ENCODE results near the gene NOL6.
A peak's percentile ranks its signal among the peaks of the same experiment; 100 is the strongest.

The NOL6 gene

GRCh38 chr9:33452828-33453271 is 20.9 kb downstream of the NOL6 start:
- no peak for DNase-seq

GRCh38 chr9:33450621-33451146 is 23.0 kb downstream of the NOL6 start:
- no peak for DNase-seq

DNA sequence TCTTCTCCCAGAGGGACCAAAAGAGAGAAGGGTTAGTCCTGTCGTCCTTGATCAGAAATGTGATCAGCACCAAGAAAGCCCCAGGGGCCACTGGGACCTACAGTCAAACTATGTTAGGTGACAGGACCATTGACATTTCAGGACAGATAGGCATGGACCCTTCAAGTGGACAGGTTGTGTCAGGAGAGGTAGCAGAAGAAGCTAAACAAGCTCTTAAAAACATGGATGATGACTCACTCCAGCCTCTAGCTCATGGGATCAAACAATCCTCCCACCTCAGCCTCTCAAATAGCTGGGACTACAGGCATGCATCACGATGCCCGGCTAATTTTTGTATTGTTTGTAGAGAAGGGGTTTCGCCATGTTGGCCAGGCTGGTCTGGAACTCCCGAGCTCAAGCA is 24.0 kb downstream of the NOL6 start:
- no peak for DNase-seq

GRCh38 chr9:33447799-33448553 is 25.7 kb downstream of the NOL6 start:
- no peak for DNase-seq

DNA sequence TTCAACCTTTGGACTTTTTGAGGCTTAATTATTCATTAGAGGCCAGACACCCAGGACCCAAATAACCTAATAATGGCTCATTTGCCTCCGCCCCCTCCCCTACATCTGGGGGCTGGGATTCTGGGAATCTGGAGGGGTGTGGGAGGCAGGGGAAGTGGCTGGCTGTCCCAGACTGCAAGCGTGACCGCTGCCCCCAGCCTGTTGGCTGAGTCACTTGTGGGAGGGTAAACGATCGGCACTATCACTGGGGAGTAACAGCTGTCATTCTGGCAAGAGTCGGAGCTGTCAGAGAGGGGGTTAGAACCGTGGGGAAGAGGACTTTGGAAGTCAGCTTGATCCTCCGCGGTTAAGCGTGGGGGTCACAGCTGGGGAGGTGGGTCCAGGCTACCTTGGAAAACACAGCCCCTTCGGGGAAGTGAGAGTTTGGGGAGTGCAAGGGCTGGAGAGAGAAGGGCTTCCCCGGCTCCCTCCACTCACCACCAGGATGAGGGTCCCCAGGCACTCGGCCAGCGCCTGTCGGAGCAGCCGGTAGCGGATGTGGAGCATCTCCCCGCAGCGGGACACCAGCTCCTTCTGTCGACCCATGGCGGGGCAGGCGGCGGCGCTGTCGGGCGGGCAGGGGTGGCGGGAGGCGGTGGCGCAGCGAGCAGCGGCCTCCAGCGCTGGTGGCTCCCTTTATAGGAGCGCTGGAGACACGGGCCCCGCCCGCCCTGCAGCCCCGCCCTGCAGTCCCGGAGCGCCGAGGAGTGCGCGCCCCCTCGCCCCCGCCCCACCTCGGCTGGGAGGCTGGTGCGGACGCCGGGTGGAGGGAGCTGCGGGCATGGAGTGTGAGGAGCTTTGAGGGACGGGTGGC is 26.6 kb downstream of the NOL6 start, which contains the start of gene AQP3:
Gene AQP3 (minus strand): TSS at position 648 of the 853 bp plus-strand sequence. CDS start 63 bp downstream, at position 585.
- peak; percentile 31 for DNase-seq

- no peak for DNase-seq
Observed at GRCh38 chr9:33446240-33446945, 27.3 kb downstream of the NOL6 start.

DNA sequence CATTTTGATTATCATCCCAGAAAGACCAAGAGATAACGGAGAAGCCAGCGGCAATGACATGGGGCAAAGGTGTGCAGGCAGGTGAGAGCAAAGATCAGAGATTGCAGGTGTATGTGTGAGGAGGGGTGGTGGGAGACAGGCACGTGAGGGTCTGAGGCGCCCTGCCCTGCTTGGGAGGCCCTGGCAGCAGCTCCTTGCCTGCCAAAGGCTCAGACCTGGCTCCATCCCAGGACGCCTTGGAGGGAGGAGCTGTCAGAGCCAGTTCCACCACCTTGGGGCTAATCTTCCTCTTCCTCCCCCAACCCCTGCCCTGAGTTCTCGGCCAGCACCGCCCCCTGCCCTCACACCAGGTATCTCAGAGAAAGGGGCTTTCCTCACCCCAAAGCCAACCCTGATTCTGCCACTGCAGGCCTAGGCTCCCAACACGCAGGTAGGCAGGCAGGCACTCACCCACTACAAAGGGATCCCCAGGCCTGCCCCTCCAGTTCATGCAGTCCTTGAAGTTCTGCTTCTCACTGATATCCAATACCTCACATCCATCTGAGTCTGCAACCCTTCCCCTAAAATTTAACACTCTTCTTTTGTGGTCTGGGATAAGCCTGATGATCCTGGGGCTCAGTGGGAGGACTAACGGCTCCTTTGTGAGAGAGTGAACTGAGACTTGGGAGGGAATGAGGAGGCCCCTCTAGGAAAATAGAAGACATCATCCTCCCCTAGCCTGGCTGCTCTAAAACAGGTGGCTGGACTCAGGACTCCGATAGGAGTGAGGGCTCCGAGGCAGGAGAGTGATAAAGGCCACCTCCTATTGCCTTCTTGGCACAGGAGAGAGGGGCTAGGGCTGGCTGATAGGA is 28.1 kb downstream of the NOL6 start:
- DNase-seq = no peak

DNA sequence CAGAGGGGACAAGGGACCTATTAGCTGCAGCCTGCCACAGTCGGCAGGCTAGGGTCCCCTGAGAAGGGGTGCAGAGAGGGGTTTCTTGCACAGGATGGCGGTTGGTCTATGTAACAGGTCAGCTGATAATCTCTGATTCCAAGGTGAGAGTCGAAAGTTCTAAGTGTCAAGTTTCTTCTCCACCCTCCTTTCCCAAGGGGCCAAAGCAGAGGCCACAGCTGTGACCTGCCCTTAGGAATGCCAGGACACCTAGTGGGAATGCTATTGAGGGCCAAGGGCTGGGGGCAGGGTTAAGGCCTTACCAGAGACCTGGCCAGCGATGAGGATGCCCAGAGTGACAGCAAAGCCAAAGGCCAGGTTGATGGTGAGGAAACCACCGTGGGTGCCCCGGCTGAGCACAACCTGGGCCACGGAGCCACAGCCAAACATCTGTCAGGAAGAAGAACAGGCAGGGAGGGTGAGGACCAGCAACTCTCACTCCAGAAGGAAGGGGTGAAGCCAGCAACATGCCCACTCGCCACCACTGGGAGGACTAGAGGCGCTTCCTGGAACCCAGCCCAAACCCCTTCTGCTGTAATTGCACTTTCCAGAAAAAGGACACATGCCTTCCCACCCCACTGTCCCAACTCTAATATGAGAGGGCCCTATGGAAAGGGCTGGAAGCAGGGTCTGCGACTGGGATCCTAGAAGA is 30.1 kb downstream of the NOL6 start:
- no peak for DNase-seq

GRCh38 chr9:33443047-33443446 is 30.7 kb downstream of the NOL6 start:
- DNase-seq = no peak

DNA sequence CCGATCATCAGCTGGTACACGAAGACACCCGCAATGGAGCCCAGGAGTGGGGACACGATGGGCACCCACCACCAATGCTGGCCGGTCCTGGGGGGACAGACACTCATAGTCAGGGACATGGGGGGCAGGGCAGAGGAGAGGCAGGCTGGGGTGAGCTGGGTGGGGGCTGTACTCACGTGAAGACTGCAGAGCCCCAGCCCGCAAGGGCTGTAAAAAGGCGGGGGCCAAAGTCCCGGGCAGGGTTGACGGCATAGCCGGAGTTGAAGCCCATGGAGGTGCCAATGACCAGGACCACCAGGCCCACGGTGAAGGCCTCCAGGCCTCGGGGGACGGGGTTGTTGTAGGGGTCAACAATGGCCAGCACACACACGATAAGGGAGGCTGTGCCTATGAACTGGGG is 31.6 kb downstream of the NOL6 start:
- DNase-seq = no peak

DNA sequence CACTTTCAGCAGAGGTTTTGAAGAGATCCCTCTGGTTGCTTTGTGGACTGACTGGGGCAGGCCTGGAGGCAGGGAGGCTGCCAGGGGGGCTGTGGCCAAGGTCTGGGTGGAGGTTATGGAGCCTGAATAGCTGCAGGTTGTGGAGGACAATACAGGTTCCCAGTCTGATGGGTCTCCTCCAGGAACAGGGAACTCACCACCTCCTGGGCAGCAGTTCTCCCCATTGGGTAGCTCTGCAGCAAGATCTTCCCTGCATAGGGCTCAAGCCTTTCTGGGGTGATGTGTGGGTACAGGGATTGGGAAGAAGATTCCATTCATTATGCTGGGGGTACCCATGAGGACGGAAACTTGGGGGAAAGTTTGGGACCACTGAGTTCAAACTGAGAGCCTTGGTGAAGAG is 33.1 kb downstream of the NOL6 start:
- DNase-seq = no peak

DNA sequence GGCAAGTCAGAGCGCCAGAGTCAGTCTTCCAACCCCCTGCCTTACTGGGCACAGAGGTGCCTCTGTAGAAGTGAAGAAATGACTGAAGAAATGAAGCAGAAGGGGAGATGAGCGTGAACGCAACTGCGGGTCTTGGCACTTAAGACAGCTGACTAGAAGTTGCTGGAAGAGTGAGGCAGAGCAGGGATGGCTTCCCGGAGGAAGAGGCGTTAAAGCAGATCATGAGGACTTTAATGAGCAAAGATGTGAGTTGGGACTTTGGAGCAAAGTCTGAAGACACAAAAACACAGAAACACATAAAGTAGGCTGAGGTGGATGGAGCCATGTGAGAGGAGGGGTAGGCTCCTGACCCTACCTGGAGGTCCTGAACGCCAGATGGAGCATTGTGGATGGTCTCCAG is 33.5 kb downstream of the NOL6 start:
- DNase-seq = no peak

DNA sequence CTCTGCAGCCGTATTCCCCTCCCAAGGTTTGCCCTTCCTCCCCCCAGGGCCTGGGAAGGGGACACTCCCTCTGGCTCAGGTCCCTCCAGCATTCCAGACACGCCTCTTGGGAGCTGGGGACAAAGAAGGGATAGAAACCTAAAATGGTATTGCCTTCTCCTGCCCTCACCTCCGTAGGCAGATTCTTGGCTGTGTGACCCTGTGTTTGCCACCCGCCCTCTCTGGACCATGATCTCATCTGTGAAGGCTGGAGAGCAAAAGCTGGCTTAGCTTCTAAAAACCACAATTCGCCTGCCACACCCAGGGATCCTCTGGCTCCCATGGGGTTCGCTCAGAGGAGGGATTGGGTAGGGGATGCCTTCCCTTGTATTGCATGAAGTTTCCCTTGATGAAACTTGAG is 34.0 kb downstream of the NOL6 start:
- no peak for DNase-seq

- no peak for DNase-seq
Observed at GRCh38 chr9:33438926-33439680, 34.6 kb downstream of the NOL6 start.

- no peak for DNase-seq
Observed at GRCh38 chr9:33437898-33438297, 35.8 kb downstream of the NOL6 start.

- no peak for DNase-seq
Observed at GRCh38 chr9:33437205-33437604, 36.5 kb downstream of the NOL6 start.

- DNase-seq = no peak
Observed at GRCh38 chr9:33436445-33436844, 37.3 kb downstream of the NOL6 start.

GRCh38 chr9:33435821-33436277 is 37.9 kb downstream of the NOL6 start:
- no peak for DNase-seq

DNA sequence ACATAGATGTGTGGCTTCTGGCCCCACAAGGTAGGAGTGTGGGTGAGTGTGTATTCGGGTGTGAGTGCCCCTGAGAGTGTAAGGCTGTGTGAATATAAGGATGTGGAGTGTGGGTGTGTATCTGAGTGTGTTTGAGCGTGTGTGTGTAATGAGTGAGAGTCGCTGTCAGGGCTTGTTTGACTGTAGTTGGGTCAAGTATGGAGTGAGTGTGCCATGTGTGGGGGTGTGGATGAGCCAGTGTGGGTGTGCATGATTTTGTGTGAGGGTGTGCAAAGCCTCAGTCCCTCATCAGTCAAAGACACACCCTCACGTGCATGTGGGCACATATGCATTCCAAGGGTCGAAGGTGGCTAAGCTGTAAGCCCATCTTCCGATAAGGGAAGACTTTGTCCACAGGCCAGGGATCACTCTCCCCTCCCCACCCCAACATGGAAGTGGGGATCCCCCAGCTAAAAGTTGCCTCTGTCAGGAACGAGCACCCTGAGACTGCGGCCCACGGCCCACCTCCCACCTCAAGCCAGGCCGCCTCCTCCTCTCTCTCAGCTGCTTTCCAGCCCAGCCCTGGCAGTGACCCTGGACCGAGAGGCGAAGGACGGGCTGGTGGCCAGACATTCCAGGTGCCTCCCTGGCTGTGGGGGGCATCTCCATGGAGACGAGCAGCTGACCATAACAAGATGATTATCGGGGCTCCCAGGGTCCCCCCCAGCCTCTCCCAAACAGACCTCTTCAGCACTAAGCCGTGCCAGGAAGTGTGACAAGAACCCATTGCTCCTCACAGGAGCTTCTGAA is 39.2 kb downstream of the NOL6 start:
- DNase-seq = no peak

- no peak for DNase-seq
Observed at GRCh38 chr9:33433871-33434270, 39.9 kb downstream of the NOL6 start.
